ENCODE measurements around the gene SSU72. TPM values are rescaled to one million over a fixed set of nuclear protein-coding genes. Genes with fewer than 3 reads are reported as not detected.

Gene SSU72
- total RNA-seq, 2 donors from 2014 or later, result 80.4 to 90.2 TPM

GRCh38 chr1:1622010-1622787, 47.5 kb upstream of the SSU72 start:
- Histone ChIP-seq H3K9me3 (no peaks in the 10 kb centered on the region), H3K27ac (no peak overlapping the region), H3K4me1 (ENCODE audit: control insufficient read depth in 1 of 2, low read depth in 2 of 2) (peaks cover 0 to 4% of the 10 kb centered on the region in 2 donors), H3K36me3 (peaks cover 11% of the 10 kb centered on the region), H3K4me3 (no peak overlapping the region), H3K27me3 (replicated peaks; ENCODE audit: insufficient read depth) (no peaks in the 10 kb centered on the region)
- TF ChIP-seq CTCF (IDR thresholded peaks at IDR 0.05), result no peak
- no peak for ATAC-seq (ENCODE audit: insufficient number of reproducible peaks, low FRiP score, low read depth)
- no peak for DNase-seq (ENCODE audit: low spot score)

GRCh38 chr1:1621173-1622009, 46.7 kb upstream of the SSU72 start:
- Histone ChIP-seq H3K4me3 (no peak overlapping the region), H3K36me3 (peaks cover 8% of the 10 kb centered on the region), H3K27ac (no peak overlapping the region), H3K9me3 (no peaks in the 10 kb centered on the region), H3K27me3 (replicated peaks; ENCODE audit: insufficient read depth) (no peaks in the 10 kb centered on the region), H3K4me1 (ENCODE audit: control insufficient read depth in 1 of 2, low read depth in 2 of 2) (peaks cover 6 to 12% of the 10 kb centered on the region in 2 donors)
- no peak for ATAC-seq (ENCODE audit: insufficient number of reproducible peaks, low FRiP score, low read depth)
- no peak for TF ChIP-seq CTCF (IDR thresholded peaks at IDR 0.05)
- DNase-seq (ENCODE audit: low spot score), result no peak

GRCh38 chr1:1620433-1621139, 45.9 kb upstream of the SSU72 start:
- Histone ChIP-seq H3K36me3 (peaks cover 8% of the 10 kb centered on the region), H3K9me3 (no peaks in the 10 kb centered on the region), H3K27ac (no peak overlapping the region), H3K4me1 (ENCODE audit: control insufficient read depth in 1 of 2, low read depth in 2 of 2) (peaks cover 8 to 13% of the 10 kb centered on the region in 2 donors), H3K4me3 (no peak overlapping the region), H3K27me3 (replicated peaks; ENCODE audit: insufficient read depth) (no peaks in the 10 kb centered on the region)
- ATAC-seq (ENCODE audit: insufficient number of reproducible peaks, low FRiP score, low read depth) (no peak), DNase-seq (ENCODE audit: low spot score) (no peak)
- no peak for TF ChIP-seq CTCF (IDR thresholded peaks at IDR 0.05)

GRCh38 chr1:1619917-1620361, 45.3 kb upstream of the SSU72 start:
- peaks cover 8% of the 10 kb centered on the region for H3K36me3 ChIP-seq
- DNase-seq (ENCODE audit: low spot score) (no peak), ATAC-seq (ENCODE audit: insufficient number of reproducible peaks, low FRiP score, low read depth) (no peak)
- H3K27ac ChIP-seq, result no peak overlapping the region
- no peaks in the 10 kb centered on the region for H3K27me3 ChIP-seq (replicated peaks; ENCODE audit: insufficient read depth)
- peaks cover 8 to 13% of the 10 kb centered on the region in 2 donors for H3K4me1 ChIP-seq (ENCODE audit: control insufficient read depth in 1 of 2, low read depth in 2 of 2)
- TF ChIP-seq CTCF (IDR thresholded peaks at IDR 0.05), result no peak
- H3K9me3 ChIP-seq, result no peaks in the 10 kb centered on the region
- H3K4me3 ChIP-seq, result no peak overlapping the region
